ENCODE results near the gene KCNJ14.

KCNJ14 gene

GRCh38 chr19:48469289-48469881 is 14.0 kb downstream of the KCNJ14 start, which contains the start of gene CYTH2:
Gene CYTH2, plus strand, starts transcription at chr19:48469369. Its CDS starts 139 bp downstream, at chr19:48469508.
- H3K27ac ChIP-seq (ENCODE audit: insufficient read depth, low read length, poor library complexity, severe bottlenecking) = peak within 1 kb of the TSS; percentile 86
- H3K36me3 ChIP-seq (ENCODE audit: control insufficient read depth, insufficient read depth, low read length) = peaks cover 39% of the 10 kb centered on the region
- H3K4me1 ChIP-seq (ENCODE audit: control insufficient read depth, insufficient read depth, low read length, poor library complexity, severe bottlenecking) = peaks cover 13% of the 10 kb centered on the region
- H3K4me3 ChIP-seq (ENCODE audit: insufficient read depth, low read depth, low read length, poor library complexity, severe bottlenecking) = peak within 1 kb of the TSS; percentile 94
- no peaks in the 10 kb centered on the region for H3K9me3 ChIP-seq (ENCODE audit: control insufficient read depth, low read length)
- peak; percentile 53 to 66 (median 61) for DNase-seq
- no peaks in the 10 kb centered on the region for H3K27me3 ChIP-seq (replicated peaks; ENCODE audit: control insufficient read depth, insufficient read depth, low read length, poor library complexity, severe bottlenecking)

- peaks cover 46% of the 10 kb centered on the region for H3K36me3 ChIP-seq (ENCODE audit: control insufficient read depth, insufficient read depth, low read length)
- H3K27me3 ChIP-seq (replicated peaks; ENCODE audit: control insufficient read depth, insufficient read depth, low read length, poor library complexity, severe bottlenecking) = no peaks in the 10 kb centered on the region
- H3K9me3 ChIP-seq (ENCODE audit: control insufficient read depth, low read length) = no peaks in the 10 kb centered on the region
- peak overlapping the region; percentile 94 for H3K4me3 ChIP-seq (ENCODE audit: insufficient read depth, low read depth, low read length, poor library complexity, severe bottlenecking)
- no peak for DNase-seq
- H3K27ac ChIP-seq (ENCODE audit: insufficient read depth, low read length, poor library complexity, severe bottlenecking) = peak overlapping the region; percentile 86
- H3K4me1 ChIP-seq (ENCODE audit: control insufficient read depth, insufficient read depth, low read length, poor library complexity, severe bottlenecking) = peaks cover 13% of the 10 kb centered on the region
These were observed 14.7 kb downstream of the KCNJ14 start for GRCh38 chr19:48469934-48470680.

GRCh38 chr19:48470856-48471255 is 15.5 kb downstream of the KCNJ14 start:
- Histone ChIP-seq H3K4me3 (ENCODE audit: insufficient read depth, low read depth, low read length, poor library complexity, severe bottlenecking) (no peak overlapping the region), H3K36me3 (ENCODE audit: control insufficient read depth, insufficient read depth, low read length) (peaks cover 52% of the 10 kb centered on the region)

DNA sequence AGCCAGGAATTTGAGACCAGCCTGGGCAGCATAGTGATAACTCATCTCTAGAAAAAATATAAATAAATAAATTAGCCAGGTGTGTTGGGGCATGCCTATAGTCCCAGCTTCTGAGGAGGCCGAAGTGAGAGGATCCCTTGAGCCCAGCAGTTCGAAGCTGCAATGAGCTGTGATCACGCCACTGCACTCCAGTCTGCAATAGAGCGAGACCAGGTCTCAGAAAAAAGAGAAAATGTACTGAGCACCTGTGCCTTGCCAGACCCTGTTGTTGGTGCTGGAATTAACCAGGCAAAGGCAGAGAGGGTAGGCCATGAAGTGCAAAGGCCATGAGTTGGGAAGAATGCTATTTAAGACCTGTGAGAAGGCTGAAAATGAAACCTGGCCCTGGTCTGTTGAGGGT is 16.5 kb downstream of the KCNJ14 start:
- H3K36me3 ChIP-seq (ENCODE audit: control insufficient read depth, insufficient read depth, low read length) = peaks cover 59% of the 10 kb centered on the region
- H3K4me1 ChIP-seq (ENCODE audit: control insufficient read depth, insufficient read depth, low read length, poor library complexity, severe bottlenecking) = peaks cover 13% of the 10 kb centered on the region
- H3K27me3 ChIP-seq (replicated peaks; ENCODE audit: control insufficient read depth, insufficient read depth, low read length, poor library complexity, severe bottlenecking) = no peaks in the 10 kb centered on the region
- no peak overlapping the region for H3K27ac ChIP-seq (ENCODE audit: insufficient read depth, low read length, poor library complexity, severe bottlenecking)
- DNase-seq = no peak
- H3K9me3 ChIP-seq (ENCODE audit: control insufficient read depth, low read length) = no peaks in the 10 kb centered on the region
- H3K4me3 ChIP-seq (ENCODE audit: insufficient read depth, low read depth, low read length, poor library complexity, severe bottlenecking) = no peak overlapping the region

More at GRCh38 chr19:48470856-48471255, 15.5 kb downstream of the KCNJ14 start:
- Histone ChIP-seq H3K27me3 (replicated peaks; ENCODE audit: control insufficient read depth, insufficient read depth, low read length, poor library complexity, severe bottlenecking) (no peaks in the 10 kb centered on the region), H3K9me3 (ENCODE audit: control insufficient read depth, low read length) (no peaks in the 10 kb centered on the region), H3K27ac (ENCODE audit: insufficient read depth, low read length, poor library complexity, severe bottlenecking) (no peak overlapping the region), H3K4me1 (ENCODE audit: control insufficient read depth, insufficient read depth, low read length, poor library complexity, severe bottlenecking) (peaks cover 13% of the 10 kb centered on the region)
- no peak for DNase-seq

GRCh38 chr19:48473161-48473966 is 18.0 kb downstream of the KCNJ14 start:
- Histone ChIP-seq H3K4me1 (ENCODE audit: control insufficient read depth, insufficient read depth, low read length, poor library complexity, severe bottlenecking) (peaks cover 10% of the 10 kb centered on the region), H3K9me3 (ENCODE audit: control insufficient read depth, low read length) (no peaks in the 10 kb centered on the region), H3K27me3 (replicated peaks; ENCODE audit: control insufficient read depth, insufficient read depth, low read length, poor library complexity, severe bottlenecking) (no peaks in the 10 kb centered on the region), H3K4me3 (ENCODE audit: insufficient read depth, low read depth, low read length, poor library complexity, severe bottlenecking) (no peak overlapping the region), H3K27ac (ENCODE audit: insufficient read depth, low read length, poor library complexity, severe bottlenecking) (no peak overlapping the region), H3K36me3 (ENCODE audit: control insufficient read depth, insufficient read depth, low read length) (peaks cover 59% of the 10 kb centered on the region)
- no peak for DNase-seq

- Histone ChIP-seq H3K4me1 (ENCODE audit: control insufficient read depth, insufficient read depth, low read length, poor library complexity, severe bottlenecking) (peaks cover 8% of the 10 kb centered on the region), H3K27ac (ENCODE audit: insufficient read depth, low read length, poor library complexity, severe bottlenecking) (no peak overlapping the region), H3K9me3 (ENCODE audit: control insufficient read depth, low read length) (no peaks in the 10 kb centered on the region), H3K27me3 (replicated peaks; ENCODE audit: control insufficient read depth, insufficient read depth, low read length, poor library complexity, severe bottlenecking) (no peaks in the 10 kb centered on the region), H3K4me3 (ENCODE audit: insufficient read depth, low read depth, low read length, poor library complexity, severe bottlenecking) (no peak overlapping the region), H3K36me3 (ENCODE audit: control insufficient read depth, insufficient read depth, low read length) (peaks cover 59% of the 10 kb centered on the region)
- no peak for DNase-seq
These were observed 18.8 kb downstream of the KCNJ14 start for GRCh38 chr19:48474084-48474592.

DNA sequence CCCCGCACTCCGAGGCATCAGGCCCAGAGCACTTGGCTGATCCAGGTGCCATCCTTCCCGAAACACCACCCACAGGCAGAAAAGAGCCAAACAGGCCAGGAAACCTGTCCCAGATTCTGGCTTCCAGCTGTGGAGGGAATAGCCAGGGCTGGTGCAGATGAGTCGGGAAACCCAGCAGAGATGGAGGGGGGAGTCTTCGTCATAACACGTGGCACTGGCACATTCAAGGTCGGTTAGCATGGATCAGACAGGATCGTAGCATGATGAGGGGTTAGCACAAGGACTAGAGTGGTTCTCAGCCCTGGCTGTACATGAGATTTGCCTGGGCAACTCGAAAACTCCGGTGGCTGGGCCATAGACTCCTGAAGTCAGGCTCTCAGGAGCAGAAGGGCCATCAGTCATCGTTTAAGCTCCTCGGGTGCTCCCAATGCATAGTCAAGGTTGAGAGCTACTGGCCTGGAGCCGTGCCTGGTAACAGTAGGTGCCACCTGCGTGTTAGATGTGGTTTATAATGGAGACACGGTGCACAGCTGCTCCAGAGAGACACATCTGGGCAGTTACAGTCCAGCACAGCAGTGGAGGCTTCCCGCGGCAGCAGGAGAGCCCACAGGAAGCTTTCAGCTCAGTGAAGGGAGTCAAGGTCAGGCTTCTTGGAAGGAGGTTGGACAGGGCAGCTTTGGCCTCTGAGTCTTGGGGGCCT is 20.1 kb downstream of the KCNJ14 start:
- DNase-seq = no peak
- Histone ChIP-seq H3K36me3 (ENCODE audit: control insufficient read depth, insufficient read depth, low read length) (peaks cover 54% of the 10 kb centered on the region), H3K9me3 (ENCODE audit: control insufficient read depth, low read length) (no peaks in the 10 kb centered on the region), H3K4me1 (ENCODE audit: control insufficient read depth, insufficient read depth, low read length, poor library complexity, severe bottlenecking) (peaks cover 5% of the 10 kb centered on the region), H3K27ac (ENCODE audit: insufficient read depth, low read length, poor library complexity, severe bottlenecking) (no peak overlapping the region), H3K27me3 (replicated peaks; ENCODE audit: control insufficient read depth, insufficient read depth, low read length, poor library complexity, severe bottlenecking) (no peaks in the 10 kb centered on the region), H3K4me3 (ENCODE audit: insufficient read depth, low read depth, low read length, poor library complexity, severe bottlenecking) (no peak overlapping the region)

DNA sequence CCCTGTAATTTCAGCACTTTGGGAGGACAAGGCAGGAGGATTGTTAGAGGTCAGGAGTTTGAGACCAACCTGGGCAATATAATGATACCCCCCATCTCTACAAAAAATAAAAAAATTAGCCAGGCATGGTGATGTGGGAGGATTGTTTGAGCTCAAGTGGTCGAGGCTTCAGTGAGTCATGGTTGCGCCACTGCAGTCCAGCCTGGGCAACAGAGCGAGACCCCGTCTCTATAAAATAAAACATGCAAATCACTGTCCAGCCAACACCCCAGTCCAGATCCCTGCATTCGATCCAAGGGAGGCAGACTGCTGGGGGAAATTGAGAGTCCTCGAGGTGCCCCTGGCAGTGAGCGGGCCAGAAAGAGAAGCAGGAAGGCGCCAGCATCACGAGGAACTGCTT is 20.8 kb downstream of the KCNJ14 start:
- no peak overlapping the region for H3K27ac ChIP-seq (ENCODE audit: insufficient read depth, low read length, poor library complexity, severe bottlenecking)
- H3K27me3 ChIP-seq (replicated peaks; ENCODE audit: control insufficient read depth, insufficient read depth, low read length, poor library complexity, severe bottlenecking) = no peaks in the 10 kb centered on the region
- peaks cover 47% of the 10 kb centered on the region for H3K36me3 ChIP-seq (ENCODE audit: control insufficient read depth, insufficient read depth, low read length)
- peaks cover 10% of the 10 kb centered on the region for H3K4me1 ChIP-seq (ENCODE audit: control insufficient read depth, insufficient read depth, low read length, poor library complexity, severe bottlenecking)
- no peak overlapping the region for H3K4me3 ChIP-seq (ENCODE audit: insufficient read depth, low read depth, low read length, poor library complexity, severe bottlenecking)
- DNase-seq = no peak
- no peaks in the 10 kb centered on the region for H3K9me3 ChIP-seq (ENCODE audit: control insufficient read depth, low read length)

- no peak overlapping the region for H3K4me3 ChIP-seq (ENCODE audit: insufficient read depth, low read depth, low read length, poor library complexity, severe bottlenecking)
- no peak for DNase-seq
- no peaks in the 10 kb centered on the region for H3K27me3 ChIP-seq (replicated peaks; ENCODE audit: control insufficient read depth, insufficient read depth, low read length, poor library complexity, severe bottlenecking)
- no peak overlapping the region for H3K27ac ChIP-seq (ENCODE audit: insufficient read depth, low read length, poor library complexity, severe bottlenecking)
- H3K4me1 ChIP-seq (ENCODE audit: control insufficient read depth, insufficient read depth, low read length, poor library complexity, severe bottlenecking) = peaks cover 11% of the 10 kb centered on the region
- no peaks in the 10 kb centered on the region for H3K9me3 ChIP-seq (ENCODE audit: control insufficient read depth, low read length)
- H3K36me3 ChIP-seq (ENCODE audit: control insufficient read depth, insufficient read depth, low read length) = peaks cover 38% of the 10 kb centered on the region
These were observed 21.8 kb downstream of the KCNJ14 start for GRCh38 chr19:48477067-48477685.

Measured in effector memory CD4-positive, alpha-beta T cell (primary cell).